SH-SY5Y (cell line): ENCODE data around the gene GCN1.

Experiments
- GATA2 ChIP-seq: IDR thresholded peaks from 2 replicates; pipeline ENCODE4 v1.6.1; 2011; ENCODE audit warnings: mild to moderate bottlenecking, low read depth, low read length
- GATA3 ChIP-seq: IDR thresholded peaks from 2 replicates; pipeline ENCODE4 v1.6.1; 2011; ENCODE audit warnings: low read depth, mild to moderate bottlenecking, low read length, moderate library complexity

The GCN1 gene

DNA sequence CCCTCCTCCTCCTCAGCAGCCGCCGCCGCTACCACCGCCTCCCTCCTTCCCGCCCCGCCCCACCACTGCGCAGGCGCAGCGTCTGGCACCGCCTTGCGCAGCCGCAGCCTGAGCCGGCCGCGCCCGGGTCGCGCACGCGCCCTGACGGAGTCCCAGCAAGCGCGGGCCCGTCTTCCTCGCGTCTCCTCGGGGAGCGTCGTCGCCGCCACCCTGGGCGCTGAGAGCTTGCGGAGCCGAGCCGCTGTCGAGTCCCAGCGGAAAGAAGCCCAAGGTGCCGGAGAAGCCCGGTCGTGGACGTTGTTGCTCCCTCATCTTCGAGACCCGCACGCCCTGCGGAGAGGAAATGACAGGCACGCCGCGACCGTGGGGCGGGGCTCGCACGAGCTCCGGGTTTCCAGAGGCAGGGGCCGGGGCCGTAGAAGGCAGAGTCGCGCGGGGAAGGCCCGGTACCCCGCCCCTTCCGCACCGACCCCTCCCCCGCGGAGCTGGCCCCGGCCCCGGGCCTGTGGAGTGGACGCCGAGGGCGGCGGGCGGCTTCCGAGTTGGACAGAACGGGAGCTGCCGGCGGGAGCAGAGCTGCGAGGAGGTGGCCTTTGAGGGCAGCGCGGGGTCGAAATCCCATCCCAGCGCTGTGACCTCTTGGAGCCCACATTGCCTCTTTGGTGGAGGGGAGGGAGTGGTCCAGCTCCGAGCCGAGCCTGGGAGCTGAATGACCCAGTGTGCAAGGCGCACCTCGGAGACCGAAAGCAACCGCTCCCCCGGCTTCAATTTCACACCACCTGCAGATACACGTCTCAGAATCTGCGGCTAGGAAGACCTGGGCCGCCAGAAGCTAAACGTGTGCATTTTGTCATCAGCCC is 77.5 kb downstream of the GCN1 start:
- no peak for TF ChIP-seq GATA3
- no peak for TF ChIP-seq GATA2

- TF ChIP-seq GATA3, result no peak
- no peak for TF ChIP-seq GATA2
Measured at GRCh38 chr12:120116441-120116791, 78.1 kb downstream of the GCN1 start, which contains the start of gene RAB35. TSS of gene RAB35 (minus strand) at chr12:120116753. CDS start at chr12:120116650, 103 bp downstream.

GRCh38 chr12:120115692-120116440 is 78.6 kb downstream of the GCN1 start:
- TF ChIP-seq GATA2, result no peak
- no peak for TF ChIP-seq GATA3

DNA sequence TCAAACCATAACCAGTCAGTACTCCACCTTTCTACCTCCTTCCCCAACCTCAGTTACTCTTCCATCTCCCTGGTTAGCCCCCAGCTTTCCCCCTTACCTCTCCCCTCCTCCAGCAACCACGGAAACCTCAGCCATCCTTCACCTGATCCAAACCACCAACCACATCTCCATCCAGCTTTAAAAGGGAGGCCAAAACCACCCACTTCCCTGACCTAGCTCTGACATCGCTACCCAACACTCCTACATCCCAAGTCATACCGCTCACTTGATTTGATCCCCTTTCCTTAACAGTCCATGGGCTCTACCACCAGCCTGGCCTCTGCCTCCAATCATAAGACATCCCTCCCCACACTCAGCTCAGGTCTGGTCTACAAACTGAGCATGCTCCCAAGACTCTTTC is 79.4 kb downstream of the GCN1 start:
- no peak for TF ChIP-seq GATA3
- no peak for TF ChIP-seq GATA2

DNA sequence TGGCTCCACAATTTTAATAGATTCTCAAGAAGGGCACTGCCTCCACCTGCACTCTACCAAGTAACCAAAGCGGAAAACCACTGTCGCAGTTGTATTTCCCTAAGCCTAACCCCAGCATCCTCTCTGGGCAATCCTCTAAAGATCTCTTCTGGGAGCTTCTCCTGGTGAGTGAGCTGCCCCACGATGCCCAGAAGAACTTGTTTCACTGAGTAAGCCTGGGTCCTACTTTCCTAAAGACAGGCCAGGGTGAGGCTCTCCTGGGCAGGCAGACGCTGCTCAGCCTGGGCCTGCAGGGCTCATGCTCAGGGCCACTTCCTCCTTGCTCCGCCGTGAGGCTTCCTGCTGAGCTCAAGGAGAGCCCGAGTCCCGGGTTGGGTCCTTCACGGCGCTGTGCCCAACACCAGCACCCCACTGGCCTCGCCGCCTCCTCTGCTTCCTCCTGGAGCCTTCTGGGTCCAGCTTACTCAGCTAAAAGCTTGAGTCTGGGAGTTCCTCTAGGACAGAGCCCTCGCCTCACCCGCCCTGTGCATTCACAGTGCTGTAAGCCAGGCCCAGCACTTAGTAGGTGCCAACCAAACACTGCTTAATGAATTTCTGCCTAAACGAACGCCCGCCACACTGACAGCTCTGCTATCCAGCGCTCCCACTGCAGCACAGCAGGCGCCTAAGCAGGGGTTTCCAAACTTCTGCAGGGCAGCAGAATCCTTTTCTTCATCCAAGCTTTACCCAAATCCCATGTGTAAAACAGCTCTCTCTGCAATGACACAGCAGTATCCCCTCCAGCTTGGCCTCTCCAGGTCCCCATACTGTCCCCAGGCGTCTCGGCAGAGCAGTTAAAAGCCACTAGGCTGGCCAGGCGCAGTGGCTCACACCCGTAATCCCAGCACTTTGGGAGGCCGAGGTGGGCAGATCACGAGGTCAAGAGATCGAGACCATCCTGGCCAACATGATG is 83.7 kb downstream of the GCN1 start:
- no peak for TF ChIP-seq GATA3
- TF ChIP-seq GATA2, result no peak

DNA sequence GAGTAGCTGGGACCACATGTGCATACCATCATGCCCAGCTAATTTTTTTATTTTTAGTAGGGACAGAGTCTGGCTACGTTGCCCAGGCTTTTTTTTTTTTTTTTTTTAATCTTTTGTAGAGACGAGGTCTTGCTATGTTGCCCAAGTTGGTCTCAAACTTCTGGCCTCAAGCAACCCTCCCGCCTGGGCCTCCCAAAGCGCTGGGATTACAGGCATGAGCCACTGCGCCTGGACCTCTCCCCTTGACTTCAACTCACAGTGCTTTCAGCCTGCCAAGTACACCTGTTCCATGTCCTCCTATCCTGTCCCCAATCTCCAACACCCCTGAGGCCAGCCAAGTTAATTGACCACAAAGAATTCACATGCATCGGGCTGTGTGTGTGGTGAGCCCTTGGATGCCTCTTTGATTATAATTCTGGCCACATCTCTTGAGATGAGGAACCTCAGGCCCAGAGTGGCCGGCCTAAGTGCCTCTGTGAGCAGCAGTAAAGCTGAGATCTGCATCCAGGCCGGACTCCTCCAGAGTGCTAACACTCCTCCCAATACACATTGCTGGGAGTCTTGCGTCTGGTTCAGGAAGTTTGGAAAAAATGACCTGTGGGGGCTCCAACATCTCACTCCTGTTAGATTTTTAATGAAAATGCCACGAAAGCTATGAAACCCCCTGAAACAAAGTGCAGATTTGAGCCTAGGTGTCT is 84.8 kb downstream of the GCN1 start:
- no peak for TF ChIP-seq GATA2
- TF ChIP-seq GATA3, result no peak

DNA sequence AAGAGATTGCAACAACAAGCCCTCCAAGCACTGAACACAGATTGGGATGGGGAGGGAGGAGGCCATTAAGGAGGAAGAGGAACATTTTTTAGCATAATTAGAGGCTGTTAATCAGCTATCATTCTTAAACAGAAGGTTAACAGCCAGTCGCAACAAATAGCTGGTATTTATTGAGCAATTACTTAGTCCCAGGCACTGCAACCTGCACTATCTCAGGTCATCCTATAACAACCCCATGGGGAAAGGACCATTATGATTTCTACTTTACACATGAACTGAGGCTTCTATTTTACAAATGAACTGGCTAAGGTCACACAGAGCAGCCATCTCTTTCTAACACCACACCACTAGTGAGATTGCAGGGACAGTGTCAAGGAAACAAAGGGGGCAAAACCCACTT is 88.4 kb downstream of the GCN1 start:
- TF ChIP-seq GATA3 (no peak), GATA2 (no peak)

- TF ChIP-seq GATA3 (no peak), GATA2 (no peak)
Measured at GRCh38 chr12:120103371-120103770, 91.1 kb downstream of the GCN1 start.

GRCh38 chr12:120103044-120103338 is 91.5 kb downstream of the GCN1 start:
- TF ChIP-seq GATA3, result no peak
- TF ChIP-seq GATA2, result no peak

DNA sequence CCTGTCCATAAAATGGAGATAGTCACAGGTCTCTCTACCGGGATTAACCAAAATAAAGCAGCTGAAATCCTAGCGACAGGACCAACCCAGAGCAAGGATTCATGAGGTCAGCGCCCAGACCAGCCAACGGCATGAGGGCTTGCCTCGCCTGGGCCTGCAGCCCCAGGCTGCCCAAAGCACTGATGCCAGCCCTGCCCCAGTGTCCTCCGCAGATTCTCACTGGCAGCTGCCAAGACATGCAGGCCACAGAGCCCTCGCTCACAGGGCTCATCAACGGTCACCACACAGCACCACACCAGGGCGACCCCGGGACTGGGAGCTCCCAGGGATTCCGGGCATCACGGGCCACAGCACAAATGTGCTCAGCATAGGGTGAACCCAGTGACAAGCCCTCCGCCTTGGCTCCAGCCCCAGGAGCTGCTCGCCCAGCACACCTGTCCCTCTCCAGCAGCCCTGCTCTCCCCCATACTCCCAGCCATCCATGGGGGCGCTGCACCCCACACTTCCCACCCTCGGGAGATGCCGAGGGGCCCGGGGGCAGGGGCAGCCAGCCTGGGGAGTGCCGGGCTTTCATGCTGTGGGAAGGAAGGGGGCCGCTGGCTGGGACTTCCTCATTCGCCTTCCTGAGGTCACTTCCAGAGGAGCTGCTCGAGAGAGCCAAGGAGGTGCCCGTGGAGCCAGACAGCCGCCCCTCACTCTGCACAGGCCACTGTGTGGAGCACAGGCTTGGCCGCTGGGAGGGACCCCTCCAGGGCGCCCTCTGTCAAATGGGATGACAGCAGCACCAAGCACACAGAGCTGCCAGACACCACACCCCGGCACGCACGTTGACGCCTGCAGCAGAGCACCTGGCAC is 92.1 kb downstream of the GCN1 start:
- TF ChIP-seq GATA2 (no peak), GATA3 (no peak)

DNA sequence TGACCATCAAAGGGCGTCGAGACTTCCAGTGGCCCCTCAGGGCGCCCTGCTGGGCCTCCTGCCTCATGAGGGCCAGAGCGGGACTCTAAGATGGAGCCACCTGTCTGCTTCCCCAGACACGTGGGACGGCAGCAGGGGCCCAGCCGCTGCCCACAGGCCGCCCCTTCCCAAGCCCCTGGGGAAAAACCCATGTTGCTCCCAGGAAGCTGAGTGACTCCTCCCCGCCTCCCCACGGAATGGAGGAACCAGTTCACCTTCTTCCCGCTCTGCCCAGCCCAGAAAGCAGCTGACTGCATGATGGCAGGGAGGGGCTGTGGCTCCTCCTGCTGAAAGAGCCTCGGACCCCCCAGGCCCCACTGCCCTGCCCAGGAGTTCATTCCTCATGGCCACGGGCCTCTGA is 92.9 kb downstream of the GCN1 start:
- TF ChIP-seq GATA3 (no peak), GATA2 (no peak)

- TF ChIP-seq GATA3, result no peak
- TF ChIP-seq GATA2, result no peak
Measured at GRCh38 chr12:120101182-120101581, 93.3 kb downstream of the GCN1 start.

- TF ChIP-seq GATA3 (no peak), GATA2 (no peak)
Measured at GRCh38 chr12:120100630-120101029, 93.9 kb downstream of the GCN1 start.
